Islet precursor cell (in vitro differentiated cells): ENCODE measurements around the gene C4orf54.

Source experiments
- DNase-seq: peaks from one replicate; pipeline ENCODE4 v3.0.0-alpha.2; 2018

The C4orf54 gene

GRCh38 chr4:99615170-99615820, 42.3 kb downstream of the C4orf54 start:
- DNase-seq: no peak

- no peak for DNase-seq
These were observed 43.1 kb downstream of the C4orf54 start for GRCh38 chr4:99614491-99614890.

- DNase-seq: no peak
These were observed 44.9 kb downstream of the C4orf54 start for GRCh38 chr4:99612704-99613103.

GRCh38 chr4:99612281-99612680, 45.3 kb downstream of the C4orf54 start:
- no peak for DNase-seq

- no peak for DNase-seq
These were observed 46.9 kb downstream of the C4orf54 start for GRCh38 chr4:99610605-99611175.

- no peak for DNase-seq
These were observed 49.2 kb downstream of the C4orf54 start for GRCh38 chr4:99608417-99608816.
